Colonic mucosa (tissue), 4 donors: ENCODE measurements around the gene COL18A1. TPM values are rescaled to one million over a fixed set of nuclear protein-coding genes. Genes with fewer than 3 reads are reported as not detected.

ENCODE experiments used
- DNase-seq: peaks from one replicate; pipeline ENCODE4 v3.0.0-alpha.2; 2020
- H3K27ac ChIP-seq: fragments of 200-600 bp; one replicate; pipeline ENCODE4 v1.8.0; 2021
- H3K27me3 ChIP-seq: fragments of 200-600 bp; one replicate; pipeline ENCODE4 v1.8.0; 2021
- H3K36me3 ChIP-seq: fragments of 200-600 bp; one replicate; pipeline ENCODE4 v1.8.0; 2021
- H3K4me1 ChIP-seq: fragments of 200-600 bp; one replicate; pipeline ENCODE4 v1.8.0; 2021; ENCODE audit warnings: mild to moderate bottlenecking
- H3K4me3 ChIP-seq: fragments of 200-600 bp; one replicate; pipeline ENCODE4 v1.8.0; 2021
- H3K9ac ChIP-seq, 2 donors: one replicate each; pipeline ENCODE4 v1.7.0; 2013; ENCODE audit warnings: control low read depth in 2 of 2, low read depth in 2 of 2, low read length in 2 of 2
- H3K9me3 ChIP-seq: fragments of 200-600 bp; one replicate; pipeline ENCODE4 v1.8.0; 2021
- intact Hi-C: fragments of 100-400 bp; cut with DNase I; formaldehyde crosslinking; loops from one replicate; pipeline ENCODE4 v1.14.1; 2022
- total RNA-seq, 2 donors: library from RNA; stranded (reverse); fragmentation: NEBNext Ultra II Directional in 1 of 2; extraction: Animal tissue kit (Norgen Biotek cat#: 25700) in 1 of 2; gene quantifications; one replicate each; pipeline ENCODE4 v1.2.1, GENCODE V29; 2021
- TF ChIP-seq, protein P1 (sequence below): fragments of 200-600 bp; IDR thresholded peaks from one replicate; pipeline ENCODE4 v1.8.0; 2022; ENCODE audit warnings: antibody characterized with exemption, mild to moderate bottlenecking
- donor health status: healthy.
- donor health status: DM: no; HTN: no; CAD: no.
- donor health status: DM: no; HTN: no; CAD: no.

COL18A1 gene
- total RNA-seq, 2 donors from 2014 or later, result 8.4 to 22.3 TPM

GRCh38 chr21:45380566-45380965, 24.4 kb upstream of the COL18A1 start:
- H3K4me1 ChIP-seq, result no peaks in the 10 kb centered on the region
- H3K27ac ChIP-seq, result no peak overlapping the region
- H3K36me3 ChIP-seq, result no peaks in the 10 kb centered on the region
- intact Hi-C loops, result no loop called here
- no peak overlapping the region for H3K4me3 ChIP-seq
- no peaks in the 10 kb centered on the region for H3K9me3 ChIP-seq
- no peak for DNase-seq
- TF ChIP-seq, protein P1, sequence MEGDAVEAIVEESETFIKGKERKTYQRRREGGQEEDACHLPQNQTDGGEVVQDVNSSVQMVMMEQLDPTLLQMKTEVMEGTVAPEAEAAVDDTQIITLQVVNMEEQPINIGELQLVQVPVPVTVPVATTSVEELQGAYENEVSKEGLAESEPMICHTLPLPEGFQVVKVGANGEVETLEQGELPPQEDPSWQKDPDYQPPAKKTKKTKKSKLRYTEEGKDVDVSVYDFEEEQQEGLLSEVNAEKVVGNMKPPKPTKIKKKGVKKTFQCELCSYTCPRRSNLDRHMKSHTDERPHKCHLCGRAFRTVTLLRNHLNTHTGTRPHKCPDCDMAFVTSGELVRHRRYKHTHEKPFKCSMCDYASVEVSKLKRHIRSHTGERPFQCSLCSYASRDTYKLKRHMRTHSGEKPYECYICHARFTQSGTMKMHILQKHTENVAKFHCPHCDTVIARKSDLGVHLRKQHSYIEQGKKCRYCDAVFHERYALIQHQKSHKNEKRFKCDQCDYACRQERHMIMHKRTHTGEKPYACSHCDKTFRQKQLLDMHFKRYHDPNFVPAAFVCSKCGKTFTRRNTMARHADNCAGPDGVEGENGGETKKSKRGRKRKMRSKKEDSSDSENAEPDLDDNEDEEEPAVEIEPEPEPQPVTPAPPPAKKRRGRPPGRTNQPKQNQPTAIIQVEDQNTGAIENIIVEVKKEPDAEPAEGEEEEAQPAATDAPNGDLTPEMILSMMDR, result no peak
- no peak overlapping the region for H3K9ac ChIP-seq
- H3K27me3 ChIP-seq, result no peaks in the 10 kb centered on the region

DNA sequence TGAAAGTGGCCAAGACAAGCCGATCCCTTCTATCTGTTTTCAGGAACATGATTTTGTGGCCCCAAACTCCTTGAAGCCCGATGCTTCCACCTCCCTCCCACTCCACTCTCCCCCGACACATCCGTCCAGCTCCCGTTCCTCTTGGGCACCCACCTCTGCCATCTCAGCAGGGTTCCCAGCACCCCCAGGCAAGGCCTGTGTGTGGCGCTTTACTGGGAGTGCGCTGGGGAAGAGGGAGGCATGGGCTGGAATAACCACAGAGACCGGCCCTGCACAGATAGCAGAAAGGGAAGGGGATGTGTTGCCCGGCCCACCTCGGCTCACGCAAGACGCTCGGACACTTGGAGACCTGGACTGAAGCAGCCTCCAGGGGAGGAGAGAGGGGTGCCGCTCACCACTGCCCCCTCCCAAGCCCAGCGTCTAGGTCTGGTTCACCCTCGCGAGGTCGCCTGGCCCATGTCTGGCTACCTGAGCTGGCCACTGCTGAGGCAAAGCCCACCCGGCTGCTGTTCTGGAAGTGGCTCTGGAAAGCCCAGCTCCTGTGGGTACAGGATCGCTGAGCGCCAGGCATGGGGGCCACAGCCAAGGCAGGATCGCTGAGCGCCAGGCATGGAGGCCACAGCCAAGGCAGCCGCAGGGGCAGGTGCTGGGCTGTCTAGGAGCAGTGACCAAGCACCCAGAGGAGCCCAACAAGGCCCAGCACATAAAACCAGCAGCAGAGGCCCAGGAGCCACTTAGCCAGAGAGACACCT, 23.8 kb upstream of the COL18A1 start:
- H3K9me3 ChIP-seq, result no peaks in the 10 kb centered on the region
- no peak for DNase-seq
- intact Hi-C loops, result no loop called here

GRCh38 chr21:45381865-45382696, 22.9 kb upstream of the COL18A1 start:
- no peak for DNase-seq
- Histone ChIP-seq H3K36me3 (no peaks in the 10 kb centered on the region), H3K9ac (no peak overlapping the region), H3K27me3 (no peaks in the 10 kb centered on the region), H3K9me3 (no peaks in the 10 kb centered on the region), H3K4me1 (no peaks in the 10 kb centered on the region), H3K4me3 (no peak overlapping the region), H3K27ac (no peak overlapping the region)
- intact Hi-C loops, result no loop called here
- TF ChIP-seq, protein P1, result no peak

More for the DNA sequence above, 23.8 kb upstream of the COL18A1 start:
- no peak overlapping the region for H3K9ac ChIP-seq
- TF ChIP-seq, protein P1, result no peak
- H3K4me1 ChIP-seq, result no peaks in the 10 kb centered on the region
- H3K36me3 ChIP-seq, result no peaks in the 10 kb centered on the region
- H3K4me3 ChIP-seq, result no peak overlapping the region
- H3K27me3 ChIP-seq, result no peaks in the 10 kb centered on the region
- H3K27ac ChIP-seq, result no peak overlapping the region

- H3K9ac ChIP-seq, result no peak overlapping the region
- H3K4me1 ChIP-seq, result no peaks in the 10 kb centered on the region
- no peaks in the 10 kb centered on the region for H3K27me3 ChIP-seq
- H3K9me3 ChIP-seq, result no peaks in the 10 kb centered on the region
- DNase-seq, result no peak
- intact Hi-C loops, result no loop called here
- no peak overlapping the region for H3K4me3 ChIP-seq
- no peak overlapping the region for H3K27ac ChIP-seq
- TF ChIP-seq, protein P1, result no peak
- H3K36me3 ChIP-seq, result no peaks in the 10 kb centered on the region
Observed at GRCh38 chr21:45382697-45382997, 22.3 kb upstream of the COL18A1 start.

GRCh38 chr21:45383111-45383614, 21.8 kb upstream of the COL18A1 start:
- intact Hi-C loops, result no loop called here
- Histone ChIP-seq H3K9ac (no peak overlapping the region), H3K27ac (no peak overlapping the region), H3K4me1 (no peaks in the 10 kb centered on the region), H3K27me3 (no peaks in the 10 kb centered on the region), H3K36me3 (no peaks in the 10 kb centered on the region), H3K9me3 (no peaks in the 10 kb centered on the region), H3K4me3 (no peak overlapping the region)
- no peak for DNase-seq
- TF ChIP-seq, protein P1, result no peak
